HG02642 (cell line): ENCODE data around the gene RPTOR.

ENCODE experiments used
- ATAC-seq: cut with Tn5 transposase; IDR thresholded peaks from one replicate; pipeline ENCODE4 v1.9.1; 2021; ENCODE audit warnings: mild to moderate bottlenecking; ENCODE audit not compliant: unreplicated experiment, poor library complexity

The RPTOR gene

DNA sequence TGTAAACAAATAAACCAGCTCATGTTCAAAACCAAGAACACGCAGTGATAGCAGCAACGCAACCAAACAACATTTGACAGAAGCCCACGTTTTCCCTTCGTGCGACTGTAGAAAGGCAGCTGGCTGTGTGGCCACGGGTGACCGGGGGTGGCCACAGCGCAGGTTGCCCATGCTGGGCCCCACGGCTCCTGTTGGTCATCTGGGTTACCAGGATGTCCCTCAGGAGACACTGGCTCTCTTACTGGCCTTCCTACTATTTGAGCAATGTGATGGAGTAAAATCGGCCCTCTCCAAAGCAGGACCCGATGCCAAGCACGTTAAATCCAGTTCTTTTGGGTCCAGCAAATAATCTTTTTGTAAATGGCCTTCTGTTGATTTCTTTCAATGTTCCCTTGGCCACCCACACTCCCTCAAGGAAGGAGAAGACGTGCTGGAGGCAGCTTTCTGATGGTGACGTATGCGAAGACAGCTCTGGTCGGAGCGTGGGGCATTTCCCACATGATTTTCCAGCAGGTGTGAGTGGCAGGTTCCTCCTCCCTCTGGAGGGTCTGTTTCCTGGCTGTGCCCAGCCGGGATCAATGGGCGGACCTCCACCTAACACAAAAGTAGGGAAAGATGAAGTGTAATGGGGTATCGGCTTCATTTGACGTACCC is 303.9 kb downstream of the RPTOR start:
- no peak for ATAC-seq

DNA sequence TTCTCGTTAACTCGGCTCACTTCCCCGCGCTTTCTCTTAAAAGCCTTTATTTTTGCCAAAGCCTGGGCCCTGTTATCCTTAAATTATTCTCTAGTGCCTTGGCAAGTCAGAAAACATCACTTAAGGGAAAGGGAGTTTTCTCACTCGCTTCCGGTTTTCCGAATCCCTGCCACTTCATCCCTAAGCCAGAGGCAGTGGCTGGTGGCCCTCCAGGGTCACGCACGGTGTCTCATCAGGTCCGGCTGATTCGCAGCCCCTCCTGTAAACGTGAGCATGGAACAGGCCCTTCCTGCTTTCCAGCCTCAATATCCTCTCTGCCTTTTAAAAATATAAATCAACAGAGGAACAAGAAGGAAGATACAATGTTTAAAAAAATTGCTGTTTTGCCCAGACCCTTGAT is 304.5 kb downstream of the RPTOR start:
- ATAC-seq = no peak

DNA sequence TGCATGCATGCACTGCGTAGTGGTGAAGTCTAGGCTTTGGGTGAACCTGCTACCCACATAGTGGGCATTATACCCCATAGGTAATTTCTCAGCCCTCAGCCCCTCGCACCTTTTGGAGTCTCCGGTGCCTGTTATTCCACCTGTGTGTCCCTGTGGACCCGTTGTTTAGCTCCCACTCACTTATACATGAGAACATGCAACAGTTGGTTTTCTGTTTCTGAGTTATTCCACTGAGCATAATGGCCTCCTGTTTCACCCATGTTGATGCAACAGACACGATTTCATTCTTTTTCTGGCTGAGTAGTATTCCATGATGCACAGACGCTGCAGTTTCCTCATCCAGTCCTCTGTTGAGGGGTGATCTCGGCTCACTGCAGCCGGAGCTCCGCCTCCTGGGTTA is 305.5 kb downstream of the RPTOR start:
- no peak for ATAC-seq

DNA sequence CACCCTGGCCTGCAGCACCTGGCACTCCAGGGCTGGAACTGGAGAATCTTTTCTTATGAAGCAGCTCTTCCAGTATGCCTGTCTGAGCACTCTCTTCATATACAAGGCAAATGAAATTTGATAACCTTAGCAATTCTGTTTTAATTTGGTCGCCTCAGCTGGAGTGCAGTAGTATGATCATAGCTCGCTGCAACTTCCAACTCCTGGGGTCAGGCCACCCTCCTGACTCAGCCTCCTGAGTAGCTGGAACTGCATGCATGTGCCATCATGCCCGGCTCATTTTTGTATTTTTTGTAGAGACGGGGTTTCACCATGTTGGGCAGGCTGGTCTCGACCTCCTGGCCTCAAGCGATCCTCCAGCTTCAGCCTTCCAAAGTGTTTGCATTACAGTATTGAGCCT is 306.2 kb downstream of the RPTOR start:
- no peak for ATAC-seq

DNA sequence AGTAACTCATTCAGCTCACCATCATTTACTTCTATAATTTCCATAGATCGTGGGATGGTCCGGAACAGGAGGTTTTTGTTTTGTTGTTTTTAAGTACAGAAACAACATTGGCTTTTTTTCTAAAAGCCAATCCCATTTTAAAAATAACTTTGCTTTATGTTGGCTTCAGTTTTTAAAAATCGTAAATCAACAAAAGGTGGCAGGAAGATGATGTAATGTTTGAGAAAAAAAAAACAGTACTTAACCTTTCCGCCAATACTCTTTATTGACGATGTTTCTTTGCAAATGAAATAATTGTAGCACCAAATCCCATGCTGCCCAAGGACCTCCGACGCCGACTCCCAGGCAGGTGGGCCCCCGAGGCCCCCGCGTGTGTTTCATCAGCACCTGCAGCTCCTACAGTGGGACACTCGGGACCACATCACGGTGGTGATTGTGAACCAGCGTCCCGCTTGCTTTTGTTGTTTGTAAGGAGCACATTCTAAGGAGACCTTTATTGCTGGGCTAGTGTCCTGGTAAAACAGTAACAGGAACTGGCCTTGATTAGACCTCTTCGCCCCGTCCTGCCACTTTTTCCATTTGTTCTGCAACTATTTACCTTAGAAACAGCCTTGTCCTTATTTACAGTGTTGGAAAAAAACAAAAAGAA is 306.8 kb downstream of the RPTOR start:
- ATAC-seq = no peak

DNA sequence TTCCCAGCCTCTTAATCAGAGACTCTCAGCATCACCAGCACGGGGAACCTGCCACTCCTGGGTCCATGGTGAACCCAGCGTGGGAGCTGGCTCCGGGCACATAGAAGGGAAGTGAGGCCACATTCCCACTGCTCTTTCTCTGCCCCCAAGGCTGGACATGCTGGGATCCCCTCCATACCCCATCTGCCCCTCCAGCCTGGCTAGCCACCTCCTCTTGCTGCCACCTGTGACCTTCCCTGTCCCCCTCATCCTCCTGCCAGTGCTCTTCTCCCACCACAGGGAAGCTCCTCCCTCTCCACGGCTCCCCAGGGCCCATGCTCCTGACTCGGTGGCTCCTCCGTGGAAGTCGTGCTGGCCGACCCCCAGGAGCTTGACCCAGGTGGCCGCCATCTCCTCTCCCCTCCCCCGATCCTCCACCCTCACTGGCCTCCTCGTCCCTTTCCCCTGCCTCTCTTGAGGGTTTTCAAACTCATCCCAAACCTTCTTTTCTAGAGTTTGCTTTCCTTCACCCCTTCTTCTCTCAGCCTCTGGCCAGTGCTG is 307.9 kb downstream of the RPTOR start:
- no peak for ATAC-seq

DNA sequence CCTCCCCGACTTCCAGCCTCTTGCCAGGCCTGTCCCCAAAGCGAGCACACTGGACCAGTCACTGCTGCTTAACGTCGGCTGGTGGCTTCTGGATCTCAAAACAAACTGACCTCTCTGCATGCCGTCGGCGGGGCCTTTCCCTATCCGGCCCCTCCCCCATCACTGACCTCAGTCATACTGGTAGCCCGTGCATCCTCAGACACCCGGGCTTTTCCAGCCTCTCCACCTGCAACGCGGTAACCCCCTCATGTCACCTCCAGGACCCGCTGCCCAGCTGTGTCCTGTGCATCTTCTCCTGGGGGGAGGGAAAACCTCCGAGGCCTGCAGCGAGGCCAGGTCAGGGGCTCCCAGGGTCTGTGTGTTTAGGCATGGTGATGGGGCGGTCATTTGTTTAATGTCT is 308.4 kb downstream of the RPTOR start:
- ATAC-seq = no peak

DNA sequence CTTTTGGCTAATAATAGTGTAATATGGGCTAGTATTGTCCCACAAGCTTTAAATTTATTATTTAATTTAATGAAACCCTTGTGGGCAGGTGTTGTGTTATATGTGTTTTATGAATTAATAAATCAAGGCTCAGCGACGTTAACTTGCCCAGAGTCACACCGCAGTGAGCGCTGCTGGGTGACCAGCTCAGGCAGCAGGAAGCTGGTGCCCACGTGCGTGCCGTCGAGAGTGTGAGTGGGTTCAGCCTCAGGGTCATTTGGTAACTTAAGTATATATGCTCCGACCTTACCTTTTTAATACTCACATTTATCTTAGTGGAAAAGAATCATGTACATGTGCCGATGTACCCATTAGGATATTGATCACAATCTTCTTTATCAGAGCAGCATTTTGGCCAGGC is 309.6 kb downstream of the RPTOR start:
- ATAC-seq = no peak

DNA sequence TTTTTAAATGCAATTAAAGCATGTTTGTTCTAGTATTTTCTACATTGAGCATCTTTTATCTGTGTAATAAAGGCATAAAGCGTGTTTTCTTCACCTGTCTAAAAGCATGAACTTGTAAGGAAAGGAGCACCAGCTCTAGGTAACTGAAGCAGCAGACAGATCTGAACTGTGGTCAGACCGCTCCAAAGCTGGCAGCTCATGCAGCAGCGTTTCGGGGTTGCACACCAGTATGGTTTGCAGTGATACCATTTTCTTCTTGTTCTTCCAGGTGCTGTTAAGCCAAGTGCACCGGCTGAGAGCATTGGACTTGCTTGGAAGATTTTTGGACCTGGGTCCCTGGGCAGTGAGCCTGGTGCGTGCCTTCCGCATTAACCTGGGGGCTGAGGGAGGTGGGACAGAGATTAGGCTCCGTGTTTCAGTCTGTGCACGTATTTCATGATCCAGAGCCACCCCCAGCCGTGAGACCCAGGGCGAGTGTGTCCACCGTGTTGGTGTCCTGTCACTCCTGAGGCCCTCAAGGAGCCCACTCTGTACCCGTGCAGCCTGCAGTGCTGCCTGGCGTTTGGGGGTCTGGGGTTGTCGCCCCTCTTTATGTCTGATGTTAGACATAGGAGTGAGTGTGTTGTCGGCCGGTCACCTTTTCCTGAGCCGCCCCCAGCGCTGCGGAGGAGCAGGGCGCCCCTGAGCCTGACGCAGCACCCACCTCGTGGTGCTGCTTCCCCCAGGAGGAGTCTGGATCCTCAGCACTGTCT is 310.7 kb downstream of the RPTOR start:
- no peak for ATAC-seq

DNA sequence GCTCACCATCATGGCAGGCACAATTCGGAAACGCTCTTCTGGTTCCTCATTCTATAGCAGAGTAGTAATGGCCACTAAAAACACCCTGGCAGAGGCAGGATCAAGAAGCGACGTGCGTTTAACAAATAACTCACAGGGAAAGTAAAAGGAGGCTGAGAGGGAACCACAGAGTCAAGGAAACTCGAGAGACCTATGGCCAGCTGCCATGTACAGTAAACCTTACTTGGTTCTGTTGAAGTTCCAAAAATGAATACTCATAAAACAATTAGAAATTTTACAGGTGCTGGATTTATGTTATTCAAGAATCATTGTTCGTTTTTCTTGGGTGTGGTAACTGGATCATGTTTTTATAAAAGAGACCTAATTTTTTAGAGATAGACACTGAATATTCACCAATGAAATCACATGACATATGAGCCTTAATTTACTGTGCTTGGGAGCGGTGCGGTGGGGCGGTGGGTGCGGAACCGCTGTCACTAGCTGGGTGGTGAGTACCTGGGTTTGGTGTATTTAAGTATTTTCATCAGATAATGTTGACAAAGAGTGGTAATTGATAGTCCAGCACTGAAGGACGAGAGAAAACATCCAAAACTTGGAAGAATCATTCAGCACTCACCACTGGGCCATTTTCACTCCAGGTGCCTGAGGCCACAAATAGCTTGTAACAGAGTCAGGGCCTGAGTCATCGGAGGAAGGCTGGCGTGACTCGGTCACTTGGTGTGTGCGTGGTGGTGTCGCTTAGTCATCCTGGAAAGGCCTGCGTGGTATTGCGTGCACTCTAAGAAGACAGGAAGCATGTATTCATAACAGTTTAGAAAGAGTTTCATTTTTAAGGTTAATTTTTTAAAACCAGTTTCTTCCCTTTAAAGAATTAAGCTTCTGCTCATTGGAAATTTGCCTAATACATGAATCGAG is 311.6 kb downstream of the RPTOR start:
- ATAC-seq = peak; percentile 84

DNA sequence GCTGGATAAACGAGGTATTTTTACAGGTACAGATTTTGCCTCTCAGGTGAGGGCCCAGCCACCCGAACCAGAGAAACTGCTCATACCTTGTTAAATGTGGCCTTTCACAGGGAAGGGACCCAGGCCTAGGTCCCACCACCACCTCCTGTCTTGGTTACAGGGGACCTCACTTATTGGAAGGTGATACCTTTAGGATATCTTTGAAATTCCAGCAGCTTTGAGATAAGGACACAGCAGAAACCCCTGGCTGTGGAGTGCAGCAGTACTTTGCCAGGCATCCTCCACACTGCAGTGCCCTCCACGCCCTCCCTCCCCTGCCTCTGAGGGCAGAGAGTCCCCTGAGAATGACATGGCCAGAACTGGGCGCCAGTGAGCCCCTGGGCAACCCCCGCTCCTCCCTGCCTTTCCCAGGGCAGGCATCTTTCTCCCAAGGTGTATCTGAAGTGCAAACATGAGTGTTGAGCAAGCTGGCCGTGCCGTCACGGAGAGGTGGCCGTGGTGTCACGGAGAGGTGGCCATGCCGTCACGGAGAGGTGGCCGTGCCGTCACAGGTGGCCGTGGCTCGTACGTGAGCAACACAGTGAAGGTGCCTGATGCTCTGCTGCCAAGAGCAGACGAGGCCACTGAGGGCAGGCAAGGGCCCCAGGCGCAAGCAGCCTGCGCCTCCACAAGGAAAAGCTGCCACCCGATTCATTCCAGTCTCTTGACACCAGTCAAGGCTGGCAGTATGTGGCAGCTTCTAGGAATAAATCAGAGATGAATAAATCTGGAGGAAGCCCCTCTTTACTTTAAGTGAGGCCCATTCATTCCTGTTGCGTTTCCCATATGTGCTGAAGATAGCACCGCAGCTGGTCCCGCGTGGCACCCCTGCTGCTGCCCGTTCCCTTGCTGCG is 312.5 kb downstream of the RPTOR start:
- ATAC-seq = no peak

DNA sequence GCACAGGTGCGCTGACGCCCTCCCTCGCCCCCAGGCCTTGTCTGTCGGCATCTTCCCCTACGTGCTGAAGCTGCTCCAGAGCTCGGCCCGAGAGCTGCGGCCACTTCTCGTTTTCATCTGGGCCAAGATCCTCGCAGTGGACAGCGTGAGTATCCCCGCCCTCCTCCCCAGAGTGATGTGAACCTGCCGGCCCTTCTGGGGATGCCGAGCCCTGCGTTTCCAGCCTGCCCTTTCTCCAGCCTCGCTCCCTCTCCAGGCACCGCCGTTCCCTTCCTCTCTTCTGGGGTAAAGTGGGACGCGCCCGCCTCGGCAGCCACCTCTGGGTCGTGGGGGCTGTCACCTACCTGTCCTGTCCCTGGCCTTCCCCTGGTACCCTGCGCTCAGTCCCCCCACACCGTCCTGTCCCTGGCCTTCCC is 313.1 kb downstream of the RPTOR start:
- ATAC-seq = no peak

DNA sequence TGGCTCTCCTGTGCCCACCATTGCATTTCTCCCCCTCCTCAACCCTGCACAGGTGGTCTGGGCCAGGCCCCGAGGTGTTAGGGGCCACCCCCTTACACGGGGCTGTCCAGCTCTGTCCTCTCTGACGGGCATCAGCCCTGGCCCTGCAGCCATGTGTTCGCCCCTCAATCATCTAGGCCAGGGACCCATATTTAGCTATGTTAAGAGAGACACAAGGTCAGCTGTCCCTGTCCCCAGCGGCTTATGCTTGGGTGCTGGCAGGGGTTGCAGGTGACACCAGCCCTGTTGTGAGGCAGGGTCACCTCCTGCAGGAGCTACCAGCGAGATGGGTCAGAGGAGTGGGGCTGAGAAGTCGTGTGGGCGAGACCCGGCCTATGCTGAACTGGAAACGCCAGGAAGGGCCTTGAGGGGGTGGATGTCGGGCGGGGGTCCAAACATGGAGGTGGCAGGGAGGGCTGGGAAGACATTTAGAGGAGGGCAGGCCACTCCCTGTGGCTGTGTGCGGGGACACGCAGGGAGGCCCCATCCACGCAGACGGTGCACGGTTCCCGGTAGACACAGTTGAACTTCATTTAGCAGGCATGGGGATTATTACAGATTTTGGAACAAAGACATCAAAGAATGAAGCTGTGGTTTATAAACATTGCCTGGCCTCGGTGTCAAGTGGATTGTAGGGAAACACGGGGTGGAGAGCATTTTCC is 313.8 kb downstream of the RPTOR start:
- ATAC-seq = no peak

DNA sequence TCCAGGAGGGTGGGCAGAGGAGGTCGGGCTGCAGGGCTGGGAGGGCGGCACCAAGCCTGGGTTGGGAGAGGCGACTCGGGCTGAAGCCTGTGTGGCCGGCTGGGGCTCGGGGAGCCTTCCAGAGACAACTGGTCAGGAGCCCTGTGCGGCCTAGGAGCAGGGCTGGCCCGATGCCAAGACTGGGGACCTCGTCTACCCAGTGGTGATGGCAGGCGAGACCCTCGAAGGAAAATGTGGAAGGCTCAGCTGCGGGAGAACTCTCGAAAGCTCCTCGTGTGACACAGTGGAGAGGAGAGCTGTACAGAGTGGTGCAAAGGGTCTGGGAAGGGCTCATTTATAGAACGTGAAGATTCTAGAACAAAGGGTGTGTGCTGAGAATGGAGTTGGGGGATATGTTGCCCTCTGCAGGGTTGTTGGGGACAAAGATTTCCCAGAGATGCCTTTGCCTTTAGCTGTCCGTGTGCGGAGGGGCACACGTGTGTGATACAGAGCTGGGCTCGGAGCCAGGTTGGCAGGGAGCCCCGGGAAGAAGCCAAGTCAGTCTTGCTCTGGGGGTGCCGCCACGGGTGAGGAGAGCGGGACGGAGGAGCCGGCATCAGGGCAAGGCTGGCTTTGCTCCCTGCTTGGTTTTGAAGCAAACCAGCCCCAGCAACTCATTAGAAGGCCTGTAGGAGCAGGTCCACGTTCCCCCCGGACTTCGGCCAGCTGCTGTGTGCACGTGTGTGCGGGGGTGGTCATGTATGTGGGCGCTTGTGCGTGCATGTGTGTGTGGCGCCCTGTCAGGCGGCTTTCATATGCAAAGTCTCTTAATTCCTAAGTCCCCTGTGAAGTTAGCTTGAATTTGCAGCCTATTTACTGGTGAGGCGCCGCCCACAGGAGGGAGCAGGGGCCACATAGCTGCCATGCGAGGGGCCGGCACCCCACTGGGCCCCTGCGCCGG is 314.6 kb downstream of the RPTOR start:
- ATAC-seq = no peak

DNA sequence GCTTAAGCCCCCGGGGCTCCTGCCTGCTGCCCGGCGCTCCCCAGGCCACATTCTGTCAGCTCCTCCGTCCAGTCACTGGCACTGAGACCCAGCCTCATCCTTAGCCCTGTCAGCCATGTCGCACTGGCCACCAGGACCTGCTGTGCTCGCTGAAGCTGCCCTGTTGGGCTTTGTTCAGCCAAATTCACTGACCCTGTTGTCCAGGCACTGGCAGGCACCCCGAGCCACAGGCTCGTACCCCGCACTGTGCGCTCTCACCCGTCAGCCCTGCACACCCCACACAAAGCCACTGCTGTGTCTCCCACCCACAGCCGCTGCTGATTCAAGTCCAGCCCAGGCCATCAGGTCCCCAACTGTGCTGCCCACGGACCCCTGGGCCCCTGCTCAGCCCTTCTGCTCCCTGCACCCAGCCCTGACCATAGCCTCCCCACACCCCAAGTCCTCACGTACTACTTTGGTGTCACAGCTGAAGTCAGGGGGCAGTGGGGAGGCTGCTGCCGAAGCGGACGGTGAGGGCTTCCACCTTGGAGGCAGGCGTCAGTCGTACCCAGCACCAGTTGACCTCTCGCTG is 315.5 kb downstream of the RPTOR start:
- ATAC-seq = no peak

DNA sequence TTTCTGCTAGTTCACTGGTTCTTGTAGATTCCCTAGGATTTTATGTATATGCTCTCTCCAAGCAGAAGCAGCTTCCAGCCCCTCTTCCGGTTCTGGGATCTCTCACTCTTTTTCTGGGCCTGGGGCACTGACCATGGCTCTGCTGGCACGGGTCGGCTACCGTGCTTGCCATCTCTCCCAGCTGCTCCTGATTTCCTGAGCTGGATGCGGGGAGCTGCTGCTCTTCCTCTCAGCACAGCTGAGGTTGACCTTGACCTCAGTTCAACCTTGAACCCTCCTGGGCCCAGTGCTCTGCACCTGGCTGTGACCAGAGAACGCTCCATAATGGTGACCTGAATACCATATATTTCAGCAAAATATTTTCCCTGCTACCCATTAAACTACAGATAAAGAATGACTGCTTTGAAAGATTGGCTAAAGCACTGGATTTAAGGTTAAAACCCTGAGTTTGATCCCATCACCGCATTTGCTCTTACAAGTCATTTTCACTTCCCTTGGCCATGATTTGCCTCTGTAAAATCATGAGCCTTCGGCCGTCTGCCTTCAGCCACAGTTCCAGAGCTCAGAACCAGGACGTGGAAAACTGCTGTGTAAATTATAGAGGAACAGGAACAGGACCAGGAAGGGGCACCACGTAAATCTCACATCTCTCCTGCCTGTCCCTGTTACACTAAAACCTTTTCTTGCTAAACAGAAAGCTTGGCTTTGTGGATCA is 316.2 kb downstream of the RPTOR start:
- ATAC-seq = no peak

DNA sequence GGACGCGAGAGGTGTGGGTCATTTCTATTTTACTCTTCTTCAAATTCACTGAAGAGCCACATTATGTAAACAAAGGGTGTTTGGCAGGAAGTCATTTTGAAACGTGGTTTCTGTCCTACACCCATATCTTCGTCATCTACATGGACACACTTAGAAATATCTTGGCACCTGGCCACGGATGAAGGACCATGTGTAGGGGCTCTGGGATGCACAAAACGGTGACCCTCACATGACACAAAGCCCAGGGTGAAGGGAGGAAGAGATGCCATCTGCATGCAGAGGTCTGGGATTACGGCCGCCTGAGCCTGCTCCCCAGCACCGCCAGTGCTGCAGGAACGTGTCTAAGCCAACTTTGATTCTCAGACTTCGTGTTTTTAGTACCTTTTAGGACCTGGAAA is 316.8 kb downstream of the RPTOR start:
- no peak for ATAC-seq
